ENCODE data around the gene ZNF677.
"Not testable (repeated sequence)": the region's sequence is repeated elsewhere in the genome, so short reads cannot be mapped to it uniquely, and the experiment has no call there.

ZNF677 gene

GRCh38 chr19:53195265-53195903 is 59.3 kb downstream of the ZNF677 start:
- Histone ChIP-seq H3K4me3 (ENCODE audit: low read depth, low read length) (no peak overlapping the region), H3K27ac (no peak overlapping the region), H3K27me3 (replicated peaks) (no peaks in the 10 kb centered on the region), H3K36me3 (replicated peaks) (peaks cover 5% of the 10 kb centered on the region)
- DNase-seq: peak; percentile 82
- in situ Hi-C loops (cut with HindIII; ENCODE audit: low pct_ligation_motif_present, low sequenced_read_pairs): no loop called here
- TF ChIP-seq CTCF (IDR thresholded peaks at IDR 0.05; ENCODE audit: low read depth, low read length, missing control alignments): peak; percentile 92

DNA sequence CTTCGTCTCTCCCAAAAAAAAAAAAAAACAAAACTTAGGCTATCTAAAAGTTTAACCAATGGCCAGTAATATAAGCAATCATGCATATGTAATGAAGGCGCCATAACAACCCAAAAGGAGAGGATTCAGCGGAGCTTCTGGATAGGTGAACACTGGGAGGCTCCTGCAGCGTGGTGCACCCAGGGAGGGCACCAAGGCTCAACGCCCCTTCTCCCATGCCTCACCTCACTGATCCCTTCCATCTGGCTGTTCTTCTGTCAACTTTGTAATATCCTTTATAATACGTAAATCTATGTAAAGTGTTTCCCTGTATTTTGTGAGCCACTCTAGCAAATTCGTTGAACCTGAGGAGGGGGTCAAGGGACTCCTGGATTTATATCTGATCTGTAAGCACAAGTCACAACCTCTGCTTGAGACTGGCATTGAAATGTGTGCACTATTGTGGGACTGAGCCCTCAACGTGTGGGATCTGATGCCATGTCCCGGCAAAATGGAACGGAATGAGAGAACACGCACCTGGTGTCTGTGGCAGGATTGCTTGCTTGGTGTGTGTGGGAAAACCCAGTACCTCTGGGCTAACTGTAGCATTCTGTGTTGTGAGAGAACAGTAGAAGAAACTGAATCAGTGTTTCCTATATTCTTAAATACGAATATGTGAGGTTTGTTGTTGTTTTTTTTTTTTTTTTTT is 61.0 kb downstream of the ZNF677 start:
- Histone ChIP-seq H3K4me3 (ENCODE audit: low read depth, low read length) (peak overlapping the region; percentile 21), H3K36me3 (replicated peaks) (peaks cover 5% of the 10 kb centered on the region), H3K27me3 (replicated peaks) (no peaks in the 10 kb centered on the region), H3K27ac (no peak overlapping the region)
- in situ Hi-C loops (cut with HindIII; ENCODE audit: low pct_ligation_motif_present, low sequenced_read_pairs): no loop called here
- TF ChIP-seq CTCF (IDR thresholded peaks at IDR 0.05; ENCODE audit: low read depth, low read length, missing control alignments): no peak
- no peak for DNase-seq

DNA sequence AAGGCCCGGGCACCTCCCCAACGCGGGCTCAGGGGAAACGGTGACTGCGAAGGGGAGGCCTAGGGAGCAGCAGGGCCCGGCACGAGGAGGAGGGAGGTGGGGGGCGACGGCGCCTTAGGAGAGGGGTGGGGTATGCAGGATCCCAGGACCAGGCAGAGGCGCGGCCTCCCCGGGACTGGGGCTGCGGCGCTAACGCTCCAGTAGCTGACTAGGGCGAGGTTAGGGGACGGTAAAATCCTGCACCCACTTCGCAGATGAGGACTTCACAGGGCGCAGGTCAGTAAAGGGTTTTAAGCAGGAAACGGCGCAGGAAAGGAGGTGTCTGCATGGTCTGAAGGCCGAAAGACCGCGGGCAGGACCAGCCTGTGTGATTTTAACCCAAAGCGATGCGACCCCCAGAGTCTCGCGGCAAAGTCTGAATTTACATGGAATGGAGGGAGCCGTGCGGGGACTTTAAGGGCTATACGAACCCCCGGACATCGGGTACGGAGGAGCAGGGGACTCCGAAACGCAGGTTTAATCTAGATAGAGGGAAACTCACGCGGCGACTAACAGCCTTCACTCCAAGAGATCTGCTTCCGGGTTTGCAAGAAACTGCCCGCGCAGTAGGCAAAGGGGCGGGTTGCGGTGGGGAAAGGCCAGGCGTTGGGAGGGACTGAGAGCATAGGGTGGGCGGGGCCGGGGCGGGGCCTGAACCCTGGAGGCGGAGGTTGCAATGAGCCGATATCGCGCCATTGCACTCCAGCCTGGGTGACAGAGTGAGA is 61.7 kb downstream of the ZNF677 start, which contains the start of gene ZNF665:
Gene ZNF665 (minus strand): TSS at position 588 of the 764 bp plus-strand sequence. CDS start 10,460 bp downstream, outside the sequence.
- in situ Hi-C loops (cut with HindIII; ENCODE audit: low pct_ligation_motif_present, low sequenced_read_pairs): no loop called here
- Histone ChIP-seq H3K36me3 (replicated peaks) (peaks cover 5% of the 10 kb centered on the region), H3K4me3 (ENCODE audit: low read depth, low read length) (peak within 1 kb of the TSS; percentile 77), H3K27me3 (replicated peaks) (no peaks in the 10 kb centered on the region), H3K27ac (peak within 1 kb of the TSS; percentile 66)
- no peak for TF ChIP-seq CTCF (IDR thresholded peaks at IDR 0.05; ENCODE audit: low read depth, low read length, missing control alignments)
- DNase-seq: peak; percentile 85

DNA sequence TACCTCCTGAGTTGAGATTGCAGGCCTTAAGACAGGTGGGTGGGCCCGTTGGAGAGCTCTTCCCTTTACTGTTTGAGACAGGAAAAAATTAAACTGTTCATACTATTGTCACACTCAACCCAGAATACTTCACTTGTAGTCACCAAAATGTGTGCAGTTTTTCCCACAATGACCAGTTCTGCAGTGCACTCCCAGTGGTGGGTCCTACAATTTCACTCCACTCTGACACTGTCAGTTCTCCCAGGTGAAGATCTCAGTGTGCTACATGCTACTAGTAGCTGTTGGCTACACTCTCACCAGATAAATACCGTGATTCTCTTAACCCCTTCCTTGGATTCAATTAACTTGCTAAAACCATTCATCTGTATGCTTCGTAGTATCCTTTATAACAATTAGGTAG is 64.4 kb downstream of the ZNF677 start:
- in situ Hi-C loops (cut with HindIII; ENCODE audit: low pct_ligation_motif_present, low sequenced_read_pairs): no loop called here

GRCh38 chr19:53189691-53190198 is 64.9 kb downstream of the ZNF677 start:
- H3K27me3 ChIP-seq (replicated peaks); DNase-seq; H3K36me3 ChIP-seq (replicated peaks); H3K27ac ChIP-seq; in situ Hi-C loops (cut with HindIII; ENCODE audit: low pct_ligation_motif_present, low sequenced_read_pairs); H3K4me3 ChIP-seq (ENCODE audit: low read depth, low read length): not testable (repeated sequence)

More for the DNA sequence above, 64.4 kb downstream of the ZNF677 start:
- no peak overlapping the region for H3K4me3 ChIP-seq (ENCODE audit: low read depth, low read length)
- H3K36me3 ChIP-seq (replicated peaks): peaks cover 5% of the 10 kb centered on the region
- no peak for TF ChIP-seq CTCF (IDR thresholded peaks at IDR 0.05; ENCODE audit: low read depth, low read length, missing control alignments)
- H3K27ac ChIP-seq: no peak overlapping the region
- H3K27me3 ChIP-seq (replicated peaks): no peaks in the 10 kb centered on the region
- no peak for DNase-seq
